Dedifferentiated amniotic fluid mesenchymal stem cell (primary cell): ENCODE measurements around the gene CHN2.

ENCODE experiments used
- DNase-seq: peaks from one replicate; pipeline ENCODE4 v3.0.0-alpha.2; 2016; ENCODE audit errors: extremely low spot score

Gene CHN2

DNA sequence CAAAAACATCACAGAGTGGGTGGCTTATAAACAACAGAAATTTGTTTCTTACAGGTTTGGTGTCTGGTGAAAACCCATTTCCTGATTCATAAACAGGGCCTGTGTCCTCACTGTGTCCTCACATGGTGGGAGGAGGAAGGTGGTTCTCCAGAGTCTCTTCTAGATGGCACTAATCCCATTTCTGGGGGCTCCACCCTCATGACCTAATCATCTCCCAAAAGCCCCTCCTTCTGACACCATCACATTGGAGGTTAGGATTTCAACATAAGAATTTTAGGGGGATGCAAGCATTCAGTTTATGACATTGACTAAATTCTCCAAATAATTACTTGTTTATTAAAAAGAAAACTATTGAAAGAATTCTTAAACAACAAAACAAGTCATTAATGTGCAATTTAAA is 116.0 kb downstream of the CHN2 start:
- no peak for DNase-seq

DNA sequence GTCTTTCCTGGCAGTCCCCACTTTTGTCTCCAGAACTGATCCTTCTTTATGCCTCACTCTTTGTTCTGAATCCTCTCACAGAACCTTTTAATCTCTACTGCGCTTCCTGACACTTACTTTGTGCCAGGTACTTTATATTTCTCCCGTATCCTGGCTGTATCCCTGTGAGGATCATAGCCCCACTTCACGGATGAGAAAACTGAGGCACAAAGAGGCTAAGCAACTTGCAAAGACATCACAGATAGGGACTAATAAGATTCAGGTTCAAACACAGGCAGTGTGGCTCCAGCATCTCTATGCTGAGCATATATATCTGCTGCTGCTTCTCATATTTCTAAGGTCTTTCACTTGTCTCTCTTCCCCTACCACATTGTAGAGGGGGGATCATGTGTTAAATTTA is 116.7 kb downstream of the CHN2 start:
- no peak for DNase-seq

DNA sequence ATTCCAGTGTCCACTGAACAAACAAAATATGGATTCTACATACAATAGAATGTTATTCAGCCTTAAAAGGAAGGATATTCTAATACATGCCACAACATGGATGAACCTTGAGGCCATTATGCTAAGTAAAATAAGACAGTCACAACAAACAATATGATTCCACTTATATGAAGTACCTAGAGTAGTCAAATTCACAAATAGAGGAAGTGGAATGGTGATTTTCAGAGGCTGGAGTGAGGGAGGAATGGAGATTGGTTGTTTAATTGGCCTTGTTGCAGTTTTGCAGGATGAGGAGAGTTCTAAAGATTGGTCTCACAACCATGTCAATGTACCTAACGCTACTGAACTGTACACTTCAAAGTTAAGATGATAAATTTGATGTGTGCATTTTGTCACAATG is 119.6 kb downstream of the CHN2 start:
- no peak for DNase-seq

DNA sequence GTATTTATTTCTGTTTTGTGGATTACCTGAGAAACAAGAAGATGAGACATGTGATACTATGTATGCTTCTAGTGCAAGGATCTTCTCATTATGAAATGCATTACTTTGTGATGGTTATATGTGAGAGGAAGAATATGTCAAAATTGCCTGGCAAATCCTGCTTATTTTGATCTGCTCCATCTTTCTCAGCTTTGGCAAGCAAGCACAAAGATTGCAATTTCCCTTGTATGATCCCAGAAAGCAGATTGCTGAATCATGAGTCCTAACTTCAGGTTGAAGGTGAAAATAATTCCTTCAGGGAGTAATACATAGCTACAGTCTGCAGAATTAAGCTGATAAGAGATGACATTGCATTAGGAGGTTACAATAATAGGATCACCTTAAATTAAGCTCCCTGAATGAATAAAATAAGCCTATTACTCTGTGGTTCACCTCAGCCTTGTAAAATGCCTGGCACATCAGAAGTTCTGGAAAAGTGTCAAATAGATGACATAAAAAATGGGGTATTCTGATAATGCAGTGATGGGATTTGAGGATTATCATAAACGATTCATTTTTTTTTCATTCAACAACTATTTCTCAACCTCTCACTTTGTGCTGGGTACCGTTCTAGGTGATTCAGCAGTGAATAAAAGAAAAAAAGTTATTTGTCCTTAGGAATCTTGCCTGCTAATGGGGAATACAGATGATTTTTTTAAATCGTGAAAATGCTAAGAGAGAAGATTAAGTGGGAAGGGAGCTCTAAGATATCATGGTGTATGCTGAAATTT is 120.7 kb downstream of the CHN2 start:
- DNase-seq: no peak

DNA sequence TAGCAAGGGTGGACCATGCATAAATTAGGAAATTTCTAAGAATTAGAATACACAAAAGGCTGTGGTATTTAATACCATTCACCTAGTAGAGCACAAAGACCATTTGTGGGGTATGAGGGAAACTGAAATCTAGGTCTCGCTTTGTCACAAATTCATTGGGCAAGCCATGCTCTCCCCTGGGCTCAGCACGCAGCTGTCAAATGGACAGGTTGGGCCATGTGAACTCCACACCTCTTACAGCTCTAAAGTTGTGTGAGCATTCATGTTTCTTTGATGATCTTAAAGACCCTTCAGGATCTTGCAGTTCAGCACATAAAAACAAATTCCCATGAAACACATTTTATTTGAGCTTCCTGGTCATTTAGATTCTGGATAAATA is 121.3 kb downstream of the CHN2 start:
- DNase-seq: no peak

DNA sequence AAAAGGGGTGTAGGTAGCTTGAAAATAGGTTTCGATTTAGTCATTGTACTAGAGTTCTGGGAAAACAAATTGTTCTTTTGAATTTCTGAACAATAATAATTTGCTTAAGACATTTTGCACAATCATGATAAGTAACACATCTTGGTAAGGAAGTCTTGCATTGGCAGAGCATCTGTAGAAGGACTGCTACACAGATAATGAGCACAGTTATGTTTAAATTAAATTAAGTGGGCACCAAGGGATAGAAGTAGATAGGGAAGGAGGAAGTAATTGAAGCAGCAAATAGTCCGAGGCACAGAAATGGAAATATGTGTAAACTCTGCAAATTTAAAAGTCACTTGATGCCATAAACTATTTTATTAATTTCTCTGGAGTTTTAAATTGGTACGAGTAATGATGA is 122.4 kb downstream of the CHN2 start:
- DNase-seq: no peak

DNA sequence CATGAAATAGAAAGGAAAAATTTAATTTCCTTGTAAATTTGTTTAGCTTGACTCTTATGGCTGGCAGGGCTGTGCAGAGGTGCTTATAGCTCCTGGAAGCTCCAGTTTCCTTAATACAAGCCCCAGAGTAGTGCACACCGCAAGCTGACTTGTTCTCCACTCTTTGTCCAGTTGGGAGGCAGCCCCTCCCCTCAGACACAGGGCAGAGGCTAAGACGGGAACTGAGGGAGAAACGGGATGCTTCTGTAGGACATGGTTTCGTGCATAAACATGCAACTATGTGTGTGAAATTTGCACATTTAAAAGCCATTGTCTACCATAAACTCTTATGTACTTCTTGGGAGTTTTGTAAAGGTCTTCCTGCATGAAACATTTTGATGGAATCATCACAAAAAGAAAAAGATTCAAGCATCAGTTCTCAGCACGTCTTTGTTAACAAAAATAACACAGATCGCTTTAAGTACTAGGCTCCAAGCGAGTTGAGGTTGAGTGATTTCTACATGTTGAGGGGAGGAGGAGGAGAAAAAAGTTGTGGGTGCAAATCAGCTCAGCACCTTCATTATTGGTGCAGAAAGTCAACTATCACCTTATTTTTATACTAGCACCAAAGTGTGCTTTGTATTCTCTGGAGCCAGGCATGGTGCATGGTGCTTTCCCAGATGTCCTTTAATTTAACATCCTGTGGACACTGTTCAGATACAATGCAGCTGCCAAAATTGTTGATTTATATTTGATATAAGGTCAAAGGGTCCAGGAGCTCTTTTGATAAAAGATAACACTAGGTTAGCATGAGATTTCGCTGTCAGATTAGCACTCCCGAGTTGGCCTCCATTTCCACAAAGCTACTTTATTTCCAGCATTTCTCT is 124.5 kb downstream of the CHN2 start:
- no peak for DNase-seq

DNA sequence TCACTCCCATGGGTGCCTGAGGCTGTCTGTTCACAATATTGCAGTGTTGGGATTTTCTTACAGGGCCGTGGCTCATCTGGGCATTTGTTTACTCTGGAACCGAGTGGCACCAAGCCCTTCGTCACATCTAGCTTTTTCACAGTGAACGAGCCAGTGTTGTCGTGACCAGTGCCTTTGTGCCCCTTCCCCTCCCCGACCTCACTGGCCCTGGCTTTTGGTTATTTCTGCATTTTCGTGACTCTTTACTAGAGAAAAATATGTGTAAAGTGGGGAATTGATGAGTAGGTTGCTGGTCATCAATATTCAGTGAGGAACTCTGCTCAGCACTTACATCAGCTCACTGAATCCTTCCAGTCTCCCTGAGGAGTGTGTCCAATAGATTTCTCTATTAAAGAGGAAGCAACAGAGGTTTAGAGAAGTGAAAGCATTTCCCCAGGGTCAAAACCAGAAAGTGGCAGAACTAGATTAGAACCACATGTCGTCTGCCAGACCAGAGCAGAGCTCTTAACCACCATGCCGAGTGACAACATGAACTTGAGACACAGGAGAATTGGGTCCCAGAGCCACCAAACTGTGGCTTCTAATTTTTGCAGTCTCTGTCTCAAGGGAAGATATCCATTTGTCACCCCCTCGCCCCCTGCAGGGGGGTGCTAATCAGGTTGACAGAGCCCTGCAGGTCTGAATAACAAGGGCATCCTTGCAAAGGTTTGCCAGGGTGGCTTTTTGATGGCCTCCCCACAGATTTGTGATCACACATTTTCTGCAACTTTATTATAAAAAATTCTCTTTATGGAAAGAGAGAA is 125.3 kb downstream of the CHN2 start:
- no peak for DNase-seq

DNA sequence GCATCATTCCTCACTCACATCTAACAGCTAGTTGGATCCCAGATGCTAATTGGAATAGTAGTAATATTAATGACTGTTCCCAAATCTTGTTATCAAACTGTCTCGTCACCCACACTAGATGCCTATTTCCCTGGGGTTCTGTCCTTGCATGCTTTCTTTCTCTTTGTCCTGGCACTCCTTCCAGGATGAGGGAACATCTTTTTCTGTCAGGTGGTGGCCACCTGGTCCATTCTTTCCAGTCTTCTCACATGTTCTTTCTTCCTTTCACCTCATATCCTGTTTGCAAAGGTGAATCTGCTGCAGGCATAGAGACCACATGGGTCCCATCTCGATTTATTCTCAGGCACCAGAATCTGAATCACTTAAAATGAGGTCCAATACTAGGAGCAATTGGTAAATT is 126.0 kb downstream of the CHN2 start:
- no peak for DNase-seq

DNA sequence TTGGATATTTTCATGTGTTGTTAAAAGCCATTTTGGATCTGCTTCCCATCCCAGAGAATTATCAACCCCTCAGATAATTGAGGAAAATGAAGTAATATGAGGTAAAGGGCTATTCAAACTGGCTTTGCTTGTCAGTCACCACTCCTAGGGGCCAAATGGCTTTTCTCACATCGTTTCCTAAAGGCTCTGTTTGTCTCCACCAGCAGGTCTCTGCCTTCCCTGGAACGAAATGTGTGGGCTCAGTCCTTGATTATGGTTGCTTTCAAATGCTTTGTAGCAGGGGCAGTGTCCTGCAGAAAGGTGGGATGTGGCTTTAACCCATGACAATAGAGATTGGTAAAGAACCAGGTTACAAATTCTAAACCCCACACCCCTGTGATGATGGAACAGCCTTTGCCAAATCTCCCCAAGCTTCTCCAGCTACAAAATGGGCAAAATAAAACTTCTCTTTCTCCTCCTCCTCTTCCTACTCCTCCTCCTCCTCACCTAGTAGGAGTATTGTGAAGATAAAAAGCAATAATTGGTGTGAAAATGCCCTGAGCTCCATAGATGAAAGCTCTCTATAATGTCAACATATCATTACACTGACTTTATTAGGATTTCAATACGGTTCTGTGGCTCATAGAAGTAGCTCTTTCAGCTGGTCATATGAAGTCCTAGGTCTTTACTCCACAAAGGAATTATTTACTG is 127.6 kb downstream of the CHN2 start:
- no peak for DNase-seq

DNA sequence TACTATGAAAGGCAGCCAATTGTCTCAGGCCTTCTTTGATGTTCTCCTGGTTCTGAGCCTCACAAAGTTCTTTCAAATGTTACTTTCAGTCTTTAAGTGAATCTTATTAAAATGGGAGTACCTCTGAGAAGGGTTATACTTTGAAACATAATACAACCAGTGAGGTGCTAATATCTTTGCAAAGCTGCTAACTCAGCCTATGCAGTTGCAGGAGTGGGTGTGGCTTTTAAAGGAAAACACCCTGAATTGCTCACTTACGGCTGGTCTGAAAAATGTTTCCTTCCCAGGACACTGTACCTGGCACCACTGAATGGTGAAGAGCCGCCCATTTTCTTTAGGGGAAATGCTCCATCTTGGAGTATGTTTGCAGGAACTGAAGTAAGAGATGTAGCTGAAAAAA is 130.9 kb downstream of the CHN2 start:
- DNase-seq: no peak

DNA sequence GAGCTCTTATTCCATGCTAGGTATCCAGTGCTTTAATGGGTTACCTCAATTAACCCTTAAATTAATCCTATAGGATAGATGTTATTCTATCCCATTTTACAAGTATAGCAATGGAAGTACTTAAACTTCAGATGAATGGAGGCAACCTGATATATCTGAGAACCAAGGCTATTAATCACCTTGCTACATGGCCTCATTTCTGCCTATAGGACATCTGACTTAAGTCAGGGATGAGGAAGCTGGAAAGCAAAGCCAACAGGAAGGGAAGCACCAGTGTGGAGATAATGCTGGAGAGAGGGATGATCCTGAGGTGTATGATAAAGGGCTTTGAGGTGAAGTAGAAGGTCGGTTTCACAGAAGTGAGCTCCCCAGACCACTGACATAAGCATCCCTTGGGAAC is 132.3 kb downstream of the CHN2 start:
- no peak for DNase-seq

DNA sequence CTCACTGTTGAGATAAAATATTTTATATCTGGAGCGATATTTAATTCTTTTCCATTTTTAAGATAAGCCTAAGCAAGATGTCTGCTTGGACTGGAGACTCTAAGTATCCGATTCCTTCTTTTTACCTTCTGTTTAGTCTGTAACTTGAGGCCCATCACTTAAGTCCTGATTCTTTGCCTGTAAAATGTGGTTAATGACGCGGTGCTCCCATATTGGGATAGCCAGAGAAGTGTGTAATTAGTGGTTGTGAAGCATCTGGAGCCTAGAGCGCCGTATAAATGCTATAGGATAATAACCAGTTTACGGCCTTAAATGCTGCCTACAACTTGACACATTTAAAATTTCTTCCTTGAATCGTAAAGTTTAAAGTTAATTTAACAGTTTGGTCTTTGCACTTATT is 132.9 kb downstream of the CHN2 start:
- DNase-seq: no peak

DNA sequence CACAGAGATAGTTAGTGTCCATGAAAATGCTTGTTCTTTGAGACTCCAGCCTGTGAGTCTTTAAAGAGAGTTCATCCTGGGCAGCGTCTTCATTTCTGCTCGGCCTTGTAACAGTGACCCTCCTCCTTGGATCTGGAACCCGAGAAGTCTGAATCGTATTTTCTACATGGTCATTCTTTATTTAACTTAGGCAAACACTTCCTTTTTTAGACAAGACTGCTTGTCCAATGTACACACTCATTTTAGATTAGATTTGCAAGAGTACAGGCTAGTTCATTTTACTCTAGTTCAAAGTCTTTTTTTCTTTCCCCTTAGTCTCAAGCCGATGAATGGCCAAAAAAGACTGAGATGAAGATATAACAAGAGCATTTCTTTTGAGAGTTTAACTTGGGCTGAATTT is 133.5 kb downstream of the CHN2 start:
- no peak for DNase-seq

DNA sequence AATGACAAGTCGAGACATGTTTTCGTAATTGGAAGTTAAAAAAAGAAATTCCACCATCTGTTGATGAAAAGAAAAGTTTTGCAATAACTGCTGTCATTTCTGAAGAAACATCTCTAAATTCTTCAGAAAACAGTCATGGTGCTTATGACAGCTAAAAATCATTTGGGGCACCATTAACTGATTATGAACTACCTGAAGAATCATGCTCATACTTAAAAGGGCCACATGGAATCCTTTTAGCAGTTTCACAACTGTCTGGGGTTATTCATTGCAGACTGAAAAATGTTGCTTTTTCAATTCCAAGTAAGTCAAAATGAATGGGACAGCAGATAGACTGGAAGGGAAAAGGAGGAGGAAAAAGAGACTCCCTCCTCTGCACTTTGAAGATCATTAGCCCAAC is 134.2 kb downstream of the CHN2 start:
- no peak for DNase-seq

DNA sequence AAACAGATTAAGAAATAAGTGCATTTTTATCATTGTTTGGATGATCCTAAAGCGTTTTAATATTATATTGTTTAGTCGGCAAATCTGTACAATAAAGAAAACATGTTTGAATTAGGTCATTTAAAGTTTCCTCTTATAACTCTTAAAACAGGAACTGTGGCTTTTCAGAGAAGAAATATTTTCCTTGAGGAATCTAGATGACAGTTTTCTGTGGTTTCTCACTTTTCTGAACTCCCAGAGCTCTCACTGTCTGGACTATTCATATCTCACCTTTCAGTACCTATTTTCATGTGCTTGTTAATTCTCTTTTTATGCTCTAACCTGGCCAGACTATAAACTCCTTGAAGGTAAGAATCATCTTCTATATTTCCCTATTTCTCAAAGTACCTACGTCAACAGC is 135.1 kb downstream of the CHN2 start:
- DNase-seq: no peak

DNA sequence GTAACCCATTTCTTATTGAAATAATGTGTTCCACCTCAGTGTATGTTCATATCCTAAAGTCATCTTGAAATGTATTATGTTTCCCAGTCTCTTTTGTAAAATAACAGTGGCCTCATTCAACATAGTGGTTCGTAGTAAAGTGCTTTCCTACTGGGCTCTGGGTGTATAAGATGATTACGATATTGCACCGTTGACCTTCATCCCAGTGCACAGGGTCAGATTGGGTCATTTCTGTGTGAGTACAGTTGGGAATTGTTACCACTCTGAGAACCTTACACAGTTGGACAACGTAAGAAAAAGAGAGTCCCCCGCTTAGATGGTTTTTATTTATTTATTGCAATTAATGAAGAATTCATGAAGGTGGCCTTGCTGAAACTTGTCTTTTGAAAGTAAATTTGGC is 135.6 kb downstream of the CHN2 start:
- no peak for DNase-seq

DNA sequence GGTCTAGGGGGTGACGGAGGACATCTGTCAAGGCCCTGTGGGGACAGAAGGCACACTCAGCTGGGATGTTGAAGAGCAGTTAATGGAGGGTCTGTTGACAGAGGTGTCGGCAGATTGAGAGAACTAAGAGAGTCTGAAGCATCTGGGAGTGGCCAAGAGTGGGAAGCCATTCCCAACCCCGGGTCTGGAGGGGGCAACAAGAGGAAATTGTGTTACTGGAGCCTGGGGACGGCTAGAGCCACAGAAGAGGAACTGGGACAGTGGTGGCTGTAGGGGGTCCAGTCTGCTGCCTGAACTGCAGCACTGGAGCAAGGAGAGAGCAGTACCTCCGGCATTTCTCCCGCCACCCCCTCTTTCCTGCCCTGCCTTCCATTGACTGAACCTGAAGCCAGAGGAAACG is 136.6 kb downstream of the CHN2 start:
- DNase-seq: no peak

DNA sequence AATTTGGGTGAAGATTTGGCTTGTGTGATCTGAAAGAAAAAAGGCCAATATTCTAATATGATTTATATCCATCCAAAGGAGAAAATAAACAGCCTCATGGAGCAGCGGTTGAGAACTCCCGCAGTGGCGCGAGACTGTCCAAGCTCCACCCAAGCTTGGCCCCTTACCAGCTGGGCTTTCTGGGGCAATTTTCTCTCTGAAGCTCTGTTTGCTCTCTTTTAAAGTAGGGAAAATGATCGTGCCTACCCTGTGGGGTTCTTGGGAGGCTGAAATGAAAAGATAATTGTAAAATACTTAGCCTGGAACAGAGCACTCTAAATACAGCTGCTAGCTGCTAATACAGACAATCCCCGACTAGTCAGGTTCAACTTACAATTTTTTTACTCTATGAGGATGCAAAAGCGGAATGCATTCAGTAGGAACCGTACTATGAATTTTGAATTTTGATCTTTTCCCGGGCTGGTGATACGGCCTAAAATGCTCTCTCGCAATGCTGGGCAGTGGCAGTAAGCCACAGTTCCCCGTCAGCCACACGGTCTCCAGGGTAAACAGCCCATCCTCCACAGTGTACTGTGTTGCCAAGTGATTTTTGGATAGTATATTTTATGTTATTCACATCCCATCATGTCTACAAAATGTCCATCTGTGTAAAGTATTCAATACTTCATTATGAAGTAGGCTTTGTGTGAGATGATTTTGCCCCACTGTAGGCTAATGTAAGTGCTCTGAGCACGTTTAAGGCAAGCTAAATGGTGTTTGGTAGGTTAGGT is 137.7 kb downstream of the CHN2 start:
- no peak for DNase-seq

DNA sequence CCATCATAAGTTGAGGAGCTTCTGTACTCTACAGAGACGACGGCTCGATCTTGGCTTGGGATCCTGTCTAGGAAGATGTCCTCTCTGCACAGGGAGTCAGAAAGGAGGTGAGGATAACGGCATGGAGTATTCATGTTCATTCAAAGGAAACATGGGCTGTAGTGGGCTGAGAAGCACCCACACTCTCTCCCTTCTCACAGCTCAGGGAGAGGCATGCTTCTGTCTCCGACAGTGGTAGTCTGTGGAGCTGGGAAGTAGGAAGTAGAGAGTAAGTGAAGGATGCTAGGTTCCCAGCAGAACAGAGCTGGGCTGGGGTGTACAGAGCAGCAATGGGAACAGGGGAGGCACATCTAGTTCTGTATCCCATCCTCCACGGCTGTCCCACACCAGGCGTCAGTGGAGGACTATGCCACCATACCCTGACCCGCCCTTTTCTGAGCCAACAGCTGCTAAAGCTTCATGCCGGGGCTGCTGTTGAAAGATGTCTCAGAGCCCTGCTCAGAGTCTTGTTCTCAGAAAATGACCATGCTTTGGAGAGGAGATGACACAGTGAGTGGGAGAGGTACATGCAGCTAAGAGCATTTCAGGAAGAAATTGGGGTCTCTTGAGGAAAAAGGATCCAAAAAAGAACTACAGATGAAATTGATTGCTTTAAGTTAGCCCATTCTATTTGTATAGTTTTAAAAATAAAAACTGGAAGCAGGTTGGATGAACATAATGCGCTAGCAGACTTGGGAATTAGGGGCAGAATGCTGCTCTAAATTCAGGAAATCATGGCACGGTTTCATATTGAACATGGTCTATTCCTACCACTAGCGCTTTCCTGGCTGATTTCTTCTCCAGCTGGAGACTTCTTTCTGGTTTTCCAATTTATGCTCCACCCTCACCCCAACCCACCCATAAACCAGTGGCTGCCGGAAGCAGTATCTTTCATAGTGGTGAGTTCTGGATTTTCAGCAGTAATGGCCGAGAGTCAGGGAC is 138.6 kb downstream of the CHN2 start:
- no peak for DNase-seq
